Caco-2 (cell line): ENCODE results near the gene C2orf69. TPM values are rescaled to one million over a fixed set of nuclear protein-coding genes. Genes with fewer than 3 reads are reported as not detected.

Experiments used
- BruUV-seq: library from RNA; stranded (reverse); fragments of 400-500 nt; replicated peaks from 2 replicates; lab custom pipeline; 2021; lab: Mats Ljungman, UMichigan
- CTCF ChIA-PET: fragments of 300-600 bp; sonication (Branson Sonifier 250); formaldehyde crosslinking; loops from one replicate; lab custom pipeline; 2022; ENCODE audit warnings: antibody characterized with exemption; lab: Charles Lee
- POLR2A ChIA-PET: fragments of 300-600 bp; sonication (Branson Sonifier 250); formaldehyde crosslinking; loops from one replicate; lab custom pipeline; 2022; ENCODE audit warnings: antibody characterized with exemption; lab: Charles Lee
- DNase-seq, 2 experiments: peaks; one replicate each; pipeline versions ENCODE4 v3.0.0 to v3.0.0-alpha.2; 2020 to 2022
- H3K27me3 ChIP-seq: replicated peaks from 2 replicates; pipeline ENCODE4 v1.6.0; 2011; ENCODE audit warnings: low read length; ENCODE audit not compliant: control insufficient read depth, insufficient read depth
- H3K36me3 ChIP-seq: 2 replicates; pipeline ENCODE4 v1.5.1; 2011; ENCODE audit warnings: low read length; ENCODE audit not compliant: control insufficient read depth, insufficient read depth
- H3K4me1 ChIP-seq: fragments of 250-450 bp; sonication (Bioruptor Pico); 2 replicates; pipeline ENCODE4 v1.5.1; 2020; ENCODE audit warnings: mild to moderate bottlenecking
- H3K4me3 ChIP-seq: 2 replicates; pipeline ENCODE4 v1.5.1; 2011; ENCODE audit warnings: low read depth, mild to moderate bottlenecking, control low read depth, low read length
- H3K9me3 ChIP-seq: fragments of 250-450 bp; sonication (Bioruptor Pico); 2 replicates; pipeline ENCODE4 v1.5.1; 2020; ENCODE audit warnings: mild to moderate bottlenecking, moderate library complexity
- H3K27ac Mint-ChIP-seq: one replicate; pipeline ENCODE4 v1.8.0; 2022; ENCODE audit warnings: mixed read lengths; ENCODE audit not compliant: unreplicated experiment
- H3K27me3 Mint-ChIP-seq: one replicate; pipeline ENCODE4 v1.8.0; 2022; ENCODE audit warnings: mixed read lengths; ENCODE audit not compliant: insufficient read depth, unreplicated experiment
- H3K36me3 Mint-ChIP-seq: one replicate; pipeline ENCODE4 v1.8.0; 2022; ENCODE audit warnings: mild to moderate bottlenecking, mixed read lengths; ENCODE audit not compliant: insufficient read depth, unreplicated experiment
- H3K4me1 Mint-ChIP-seq: one replicate; pipeline ENCODE4 v1.8.0; 2022; ENCODE audit warnings: low read depth, mixed read lengths; ENCODE audit not compliant: unreplicated experiment
- H3K4me3 Mint-ChIP-seq: one replicate; pipeline ENCODE4 v1.8.0; 2022; ENCODE audit warnings: mild to moderate bottlenecking, moderate library complexity, mixed read lengths; ENCODE audit not compliant: unreplicated experiment
- H3K9me3 Mint-ChIP-seq: one replicate; pipeline ENCODE4 v1.8.0; 2022; ENCODE audit warnings: mixed read lengths; ENCODE audit not compliant: unreplicated experiment
- CTCF ChIP-seq, 2 experiments: fragments of 200-600 bp in 1 of 2; IDR thresholded peaks; 1 replicate in 1 of 2; 2 replicates in 1 of 2; pipeline versions ENCODE4 v1.5.1 to v1.8.0; 2011 to 2022; ENCODE audit warnings: antibody characterized with exemption in 1 of 2, control low read depth in 1 of 2, inconsistent platforms in 1 of 2, low read depth in 1 of 2, low read length in 1 of 2, mild to moderate bottlenecking in 1 of 2, moderate library complexity in 1 of 2; ENCODE audit not compliant: insufficient read depth in 1 of 2, severe bottlenecking in 1 of 2, unreplicated experiment in 1 of 2
- intact Hi-C: fragments of 100-400 bp; cut with micrococcal nuclease; formaldehyde crosslinking; loops from one replicate; pipeline ENCODE4 v1.10.0; 2022; ENCODE audit not compliant: unreplicated experiment
- total RNA-seq: library from RNA; stranded (reverse); gene quantifications from 2 replicates; pipeline ENCODE4 v1.2.3, GENCODE V29; 2022

C2orf69 gene
- total RNA-seq, 1 experiment from 2014 or later: 17.1 TPM

- no TSS peak for BruUV-seq
- POLR2A ChIA-PET: no interaction called here
- Histone ChIP-seq H3K36me3 (no peaks in the 10 kb centered on the region; the same call in 1 of the 2 replicates), H3K27me3 (no peaks in the 10 kb centered on the region), H3K4me3 (no peak overlapping the region), H3K9me3 (no peaks in the 10 kb centered on the region), H3K4me1 (no peaks in the 10 kb centered on the region)
- Mint-ChIP-seq H3K9me3 (no peaks in the 10 kb centered on the region), H3K4me3 (no peak overlapping the region), H3K27ac (no peak overlapping the region), H3K36me3 (peaks cover 24% of the 10 kb centered on the region), H3K27me3 (no peaks in the 10 kb centered on the region), H3K4me1 (no peaks in the 10 kb centered on the region)
- CTCF ChIA-PET: no interaction called here
- no peak for DNase-seq
- no peak for TF ChIP-seq CTCF (IDR thresholded peaks at IDR 0.05; ENCODE audit: insufficient read depth in 1 of 2, low read depth in 1 of 2, low read length in 1 of 2, severe bottlenecking in 1 of 2, unreplicated experiment in 1 of 2)
- intact Hi-C loops: no loop called here
These were observed 57.0 kb downstream of the C2orf69 start for GRCh38 chr2:199968126-199968525.

- Mint-ChIP-seq H3K9me3 (peaks cover 9% of the 10 kb centered on the region), H3K27me3 (no peaks in the 10 kb centered on the region), H3K4me3 (no peak overlapping the region), H3K27ac (no peak overlapping the region), H3K36me3 (peaks cover 6% of the 10 kb centered on the region), H3K4me1 (no peaks in the 10 kb centered on the region)
- Histone ChIP-seq H3K9me3 (no peaks in the 10 kb centered on the region), H3K4me3 (no peak overlapping the region), H3K36me3 (no peaks in the 10 kb centered on the region), H3K4me1 (peaks cover under 1% of the 10 kb centered on the region; the same call in 1 of the 2 replicates), H3K27me3 (no peaks in the 10 kb centered on the region)
- POLR2A ChIA-PET: no interaction called here
- DNase-seq: no peak
- intact Hi-C loops: loop anchor here (2.0 kb wide), 1 partner anchor 607 kb away; no protein-coding TSS in a partner anchor
- CTCF ChIA-PET: no interaction called here
- BruUV-seq: no TSS peak
- no peak for TF ChIP-seq CTCF (IDR thresholded peaks at IDR 0.05; ENCODE audit: insufficient read depth in 1 of 2, low read depth in 1 of 2, low read length in 1 of 2, severe bottlenecking in 1 of 2, unreplicated experiment in 1 of 2)
These were observed 61.1 kb downstream of the C2orf69 start for GRCh38 chr2:199972088-199972626.

- intact Hi-C loops: loop anchor here (1.0 to 2.0 kb wide), 5 partner anchors 449 to 730 kb away; partner anchors contain the start of gene SGO2
- Histone ChIP-seq H3K4me1 (peaks cover 14% of the 10 kb centered on the region), H3K9me3 (no peaks in the 10 kb centered on the region), H3K36me3 (no peaks in the 10 kb centered on the region), H3K4me3 (no peak overlapping the region), H3K27me3 (no peaks in the 10 kb centered on the region)
- Mint-ChIP-seq H3K4me3 (no peak overlapping the region), H3K4me1 (peaks cover 15% of the 10 kb centered on the region), H3K27ac (no peak overlapping the region), H3K9me3 (peaks cover 9% of the 10 kb centered on the region), H3K36me3 (peaks cover 6% of the 10 kb centered on the region), H3K27me3 (no peaks in the 10 kb centered on the region)
- BruUV-seq: no TSS peak
- peak; percentile 46 to 76 for TF ChIP-seq CTCF (IDR thresholded peaks at IDR 0.05; ENCODE audit: insufficient read depth in 1 of 2, low read depth in 1 of 2, low read length in 1 of 2, severe bottlenecking in 1 of 2, unreplicated experiment in 1 of 2)
- ChIA-PET POLR2A (interaction anchor here (0.5 to 0.6 kb wide), 3 partner anchors 62 to 551 kb away, joined by 3 to 4 read pairs (median 4); no protein-coding TSS in a partner anchor), CTCF (interaction anchor here (0.6 to 1.7 kb wide), 6 partner anchors 19 to 537 kb away, joined by 3 to 16 read pairs (median 4); partner anchors contain the start of genes KCTD18, MAIP1, SPATS2L and TYW5)
- no peak for DNase-seq
These were observed 62.6 kb downstream of the C2orf69 start for GRCh38 chr2:199973703-199974102.
